GM11168 (cell line): ENCODE data around the gene ERICH6B.

ENCODE experiments used
- in situ Hi-C: fragments of 300-500 bp; cut with MboI; formaldehyde crosslinking; loops from one replicate; pipeline ENCODE4 v1.12.0; 2022; ENCODE audit warnings: low sequenced_read_pairs; ENCODE audit not compliant: unreplicated experiment

Gene ERICH6B

DNA sequence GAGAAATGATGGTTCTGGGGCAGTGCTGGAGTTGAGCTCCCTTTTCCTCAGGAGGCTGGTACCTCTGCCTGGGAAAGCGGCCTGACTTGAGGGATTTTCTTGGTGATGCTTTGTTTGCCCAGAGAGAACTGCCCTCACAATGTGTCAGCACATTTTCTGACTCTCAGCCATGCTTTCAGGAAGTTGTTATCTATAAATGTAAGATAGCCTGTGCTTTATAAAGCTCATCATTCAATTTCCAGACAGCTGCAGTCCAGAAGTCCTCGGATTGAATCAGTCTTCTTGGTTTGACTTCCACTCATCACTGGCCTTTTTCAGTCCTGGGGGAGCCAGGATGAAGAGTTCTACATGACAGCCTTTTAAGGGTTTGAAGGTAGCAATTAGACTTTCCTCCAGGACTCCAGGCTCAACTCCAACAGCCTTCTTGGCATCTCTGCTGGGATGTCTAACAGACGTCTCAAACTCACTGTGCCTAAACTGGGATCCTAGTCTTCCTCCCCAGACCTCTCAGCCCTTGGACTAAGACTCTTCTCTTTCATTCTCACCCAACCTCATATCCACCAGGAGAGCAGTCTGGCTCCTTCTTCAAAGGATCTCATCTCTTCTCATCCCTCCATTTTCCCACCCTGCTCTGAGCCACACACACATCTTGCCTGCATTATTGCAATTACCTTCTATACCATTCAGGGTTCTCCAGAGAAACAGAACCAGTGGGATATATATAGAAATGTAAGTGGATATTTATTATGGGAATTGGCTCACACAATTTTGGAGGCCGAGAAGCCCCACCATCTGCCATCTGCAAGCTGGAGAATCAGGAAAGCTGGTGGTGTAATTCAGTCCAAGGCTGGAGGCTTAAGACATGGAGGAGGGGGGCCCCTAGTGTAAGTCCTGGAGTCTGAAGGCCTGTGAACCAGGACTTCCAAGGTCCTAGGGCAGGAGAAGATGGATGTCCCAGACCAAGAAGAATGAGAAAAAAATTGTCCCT is 13.1 kb downstream of the ERICH6B start:
- in situ Hi-C loops = no loop called here

DNA sequence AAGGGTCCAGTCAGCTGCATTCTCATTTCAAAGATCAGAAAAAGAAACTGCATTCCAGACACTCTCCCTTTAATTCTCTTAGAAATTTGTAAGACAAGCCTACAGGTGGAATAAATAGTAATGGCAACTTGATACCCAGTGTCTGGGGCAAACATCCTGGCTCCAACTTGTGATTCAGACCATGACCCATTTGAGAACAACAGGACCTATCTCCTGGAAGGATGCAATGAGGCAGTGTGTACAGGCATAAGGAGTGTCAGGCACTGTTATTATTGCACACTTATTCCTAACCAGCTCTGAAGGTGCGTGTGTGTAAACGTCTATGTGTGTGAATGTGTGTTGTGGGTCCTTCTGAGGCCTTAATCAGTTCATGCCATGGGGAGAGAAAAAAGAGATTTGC is 13.9 kb downstream of the ERICH6B start:
- in situ Hi-C loops = no loop called here

DNA sequence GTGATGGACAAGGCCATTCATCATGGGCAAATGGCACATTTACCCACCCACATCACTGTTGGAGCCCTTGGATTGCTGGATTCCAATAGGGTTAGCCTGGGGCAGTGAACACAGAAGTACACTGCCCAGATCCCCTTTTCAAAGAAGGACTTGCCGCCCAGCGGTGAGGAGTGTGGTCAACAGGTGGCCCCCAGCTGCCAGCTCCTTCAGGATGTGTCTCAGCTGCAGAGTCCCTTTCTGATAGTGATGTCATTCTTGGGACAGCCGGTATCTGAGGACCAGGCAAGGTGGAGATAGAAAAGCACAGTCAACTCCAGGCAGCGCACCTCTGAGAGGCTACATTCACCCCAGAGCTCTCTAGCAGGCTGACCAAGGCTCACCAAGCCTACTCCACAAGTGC is 16.9 kb downstream of the ERICH6B start:
- in situ Hi-C loops = no loop called here

DNA sequence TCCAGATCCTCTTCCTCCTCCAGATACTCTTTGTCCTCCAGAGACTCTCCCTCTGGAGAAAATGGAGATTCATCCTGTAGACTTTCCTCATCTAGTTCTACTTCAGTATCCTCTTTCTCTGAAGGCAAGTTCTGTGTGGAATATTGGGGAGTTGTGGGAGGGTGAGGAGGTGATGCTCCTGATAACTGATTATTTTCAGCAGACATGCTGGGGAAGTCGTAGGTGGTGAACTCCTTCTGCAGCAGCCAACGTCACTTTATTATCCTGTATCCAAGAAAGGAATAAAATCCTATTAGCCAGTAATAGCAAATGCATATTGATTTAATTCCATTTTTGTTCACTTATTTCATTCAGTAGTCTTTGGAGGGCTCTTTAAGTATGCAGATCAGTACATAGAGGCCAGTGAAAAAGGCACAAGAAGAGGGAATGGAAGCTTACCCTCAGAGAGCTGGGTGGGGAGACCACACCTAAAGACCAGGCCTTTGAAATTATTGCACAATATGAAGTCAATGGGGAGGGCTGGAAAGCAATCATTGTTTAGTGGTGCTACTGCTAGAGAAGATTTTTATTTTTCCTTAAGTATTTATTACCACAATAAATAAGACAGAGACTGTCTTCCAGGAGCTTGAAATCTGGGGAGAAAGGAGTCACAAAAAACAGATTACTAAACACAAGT is 18.6 kb downstream of the ERICH6B start:
- in situ Hi-C loops = no loop called here

DNA sequence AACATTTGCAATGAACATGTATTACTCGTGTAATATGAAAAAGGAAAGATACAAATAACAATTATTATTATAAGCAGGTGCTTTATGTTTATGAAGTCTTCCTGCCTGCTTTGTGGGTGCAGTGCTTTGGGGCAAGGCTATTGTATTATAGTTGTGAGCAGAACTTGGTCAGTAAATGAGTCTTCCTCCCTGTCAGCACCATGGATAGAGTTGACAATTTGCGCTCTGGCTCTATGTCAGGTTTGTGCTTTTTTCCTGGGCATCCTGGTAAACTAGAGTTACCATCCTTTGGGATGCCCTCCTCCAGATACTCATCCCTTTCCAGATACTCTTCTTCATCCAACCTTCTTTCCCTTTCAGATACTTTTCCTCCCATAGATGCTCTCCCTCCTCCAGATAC is 19.6 kb downstream of the ERICH6B start:
- in situ Hi-C loops = no loop called here

DNA sequence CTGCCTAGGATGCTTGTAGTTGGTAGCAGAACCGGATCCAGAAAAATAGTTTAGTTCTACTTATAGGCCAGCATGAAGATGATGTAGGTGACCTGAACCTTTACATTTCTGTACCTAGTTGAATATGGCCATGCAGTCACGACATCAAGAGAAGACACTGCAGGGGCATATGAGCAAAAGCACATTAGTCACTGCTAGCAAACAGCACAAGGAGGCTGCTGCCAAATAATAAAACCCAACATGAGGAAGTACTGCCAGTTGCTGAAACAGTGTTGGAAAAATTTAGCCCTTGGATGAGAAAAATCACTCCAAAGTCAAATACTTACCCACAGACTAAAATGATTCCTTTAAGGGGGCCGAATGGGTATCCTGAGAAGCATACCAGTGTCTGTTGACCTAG is 20.8 kb downstream of the ERICH6B start:
- in situ Hi-C loops = no loop called here

DNA sequence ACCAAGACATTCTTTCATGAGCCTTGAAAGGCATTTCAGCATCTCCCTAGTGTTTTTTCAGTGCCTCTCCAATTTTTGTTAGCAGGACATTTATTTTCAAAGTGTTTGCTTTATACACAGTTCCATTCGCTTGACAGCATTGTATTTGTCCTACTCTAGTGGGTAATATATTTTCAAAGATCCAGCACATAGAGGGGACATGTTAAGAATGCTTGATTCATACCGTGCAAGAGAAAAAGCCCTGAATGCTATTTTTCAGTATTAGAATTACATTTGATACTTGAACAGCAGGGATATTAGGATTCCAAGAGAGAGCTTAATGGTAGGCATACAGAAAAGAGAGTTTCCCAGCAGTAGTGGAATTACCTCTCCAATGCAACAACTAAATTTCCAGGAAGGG is 21.3 kb downstream of the ERICH6B start:
- in situ Hi-C loops = no loop called here

DNA sequence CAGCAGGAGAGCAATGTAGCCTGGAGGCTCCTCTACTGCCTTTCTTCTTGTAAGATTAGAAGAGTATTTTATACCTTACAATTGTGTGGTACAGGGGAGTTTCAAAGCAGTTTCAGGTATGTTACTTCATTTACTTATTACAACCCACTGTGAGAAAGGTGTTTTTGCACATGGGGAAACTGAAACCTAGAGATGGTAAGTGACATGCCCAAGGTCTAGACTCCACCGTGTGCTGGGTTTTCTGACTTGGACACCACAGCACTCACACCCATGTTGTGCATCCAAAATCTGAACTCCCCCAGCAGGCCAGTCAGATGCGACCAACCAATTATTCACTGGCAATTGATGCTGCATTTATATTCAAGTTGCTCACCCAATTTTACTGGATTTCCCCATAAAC is 22.8 kb downstream of the ERICH6B start:
- in situ Hi-C loops = no loop called here

DNA sequence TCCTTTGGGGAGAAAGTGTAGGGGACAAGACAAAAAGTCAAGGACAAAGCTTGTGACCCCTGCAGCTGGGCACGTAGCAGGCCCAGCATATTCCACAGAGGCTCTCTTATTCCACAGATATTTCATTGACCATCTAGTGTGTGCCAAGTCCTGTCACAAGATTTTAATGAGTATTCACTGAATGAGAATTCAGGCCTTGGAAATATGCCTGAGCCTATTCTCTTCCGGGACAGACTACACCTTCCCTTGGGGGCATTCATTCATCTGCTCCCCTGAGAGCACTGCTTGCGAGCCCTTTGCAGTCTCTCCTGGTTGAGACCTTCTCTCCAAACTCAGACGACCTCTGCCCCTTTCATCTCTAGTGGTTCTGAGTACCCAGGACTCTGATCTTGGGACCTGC is 25.5 kb downstream of the ERICH6B start:
- in situ Hi-C loops = no loop called here

DNA sequence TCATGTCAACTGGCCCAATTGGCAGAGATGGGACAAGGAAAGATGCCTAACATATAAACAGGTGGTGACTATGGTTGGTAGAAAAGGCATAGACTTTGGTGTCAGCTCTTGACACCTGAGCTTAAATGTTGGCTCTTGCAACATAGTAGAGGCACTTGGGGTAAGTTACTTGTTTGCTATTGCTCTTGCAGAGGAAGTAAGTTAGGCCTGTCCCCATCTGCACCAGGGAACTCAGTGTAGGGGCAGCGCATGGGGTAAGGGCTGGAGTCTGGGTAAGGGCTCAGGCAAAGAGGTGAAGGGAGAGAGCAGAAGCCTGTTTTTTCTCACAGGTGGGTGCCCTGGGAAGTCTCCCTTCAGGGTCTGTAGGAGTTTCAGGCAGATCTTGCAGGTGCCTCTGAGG is 27.6 kb downstream of the ERICH6B start:
- in situ Hi-C loops = no loop called here

DNA sequence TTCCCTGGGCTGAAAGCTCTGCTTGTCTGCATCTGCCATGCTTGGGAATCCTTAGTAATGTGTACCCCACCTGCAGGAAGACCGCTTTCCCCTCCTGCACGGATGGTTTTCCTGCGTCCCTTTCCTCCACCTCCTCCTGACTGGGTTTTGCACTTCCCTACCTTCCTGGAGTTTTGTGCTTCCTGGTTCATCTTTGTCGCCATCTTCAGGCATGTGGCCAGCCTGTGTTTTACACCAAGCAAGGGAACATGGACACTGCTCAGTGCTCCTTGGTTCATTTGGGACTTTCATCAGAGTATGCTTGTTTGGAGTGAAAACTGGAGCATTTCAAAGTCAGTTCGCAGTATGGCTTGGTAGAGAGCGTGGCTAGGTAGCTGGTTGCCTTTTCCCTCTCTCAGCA is 30.7 kb downstream of the ERICH6B start:
- in situ Hi-C loops = no loop called here

DNA sequence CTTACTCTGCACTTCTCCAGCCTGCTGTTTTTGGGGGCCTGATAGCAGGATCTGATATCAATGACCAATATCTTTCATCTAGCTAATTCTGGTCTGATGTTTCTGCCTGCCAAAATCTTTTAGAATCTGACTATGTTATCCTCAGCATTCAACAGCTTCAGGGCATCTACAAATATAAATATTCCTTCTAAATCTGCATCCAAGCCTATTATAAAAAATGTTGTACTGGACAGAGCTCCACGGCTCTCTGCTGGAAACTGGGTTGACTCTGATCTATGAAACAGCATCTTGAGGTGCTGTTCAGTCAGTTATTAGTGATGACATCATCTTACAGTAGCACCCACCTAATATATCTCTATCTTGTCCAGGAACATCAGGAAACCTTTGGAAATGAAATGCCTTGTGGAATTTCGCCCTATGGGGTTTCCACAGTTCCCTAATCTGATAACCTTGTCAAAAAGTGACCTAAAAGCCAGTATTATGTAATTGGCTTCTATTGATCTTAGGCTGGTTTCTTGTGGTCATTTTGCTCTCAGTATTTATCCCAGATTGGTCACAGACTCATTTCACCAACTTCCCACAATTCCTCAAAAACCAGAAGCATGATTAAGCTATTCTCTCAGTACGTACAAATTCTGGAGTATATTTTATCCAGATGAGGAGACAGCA is 33.0 kb downstream of the ERICH6B start:
- in situ Hi-C loops = no loop called here

DNA sequence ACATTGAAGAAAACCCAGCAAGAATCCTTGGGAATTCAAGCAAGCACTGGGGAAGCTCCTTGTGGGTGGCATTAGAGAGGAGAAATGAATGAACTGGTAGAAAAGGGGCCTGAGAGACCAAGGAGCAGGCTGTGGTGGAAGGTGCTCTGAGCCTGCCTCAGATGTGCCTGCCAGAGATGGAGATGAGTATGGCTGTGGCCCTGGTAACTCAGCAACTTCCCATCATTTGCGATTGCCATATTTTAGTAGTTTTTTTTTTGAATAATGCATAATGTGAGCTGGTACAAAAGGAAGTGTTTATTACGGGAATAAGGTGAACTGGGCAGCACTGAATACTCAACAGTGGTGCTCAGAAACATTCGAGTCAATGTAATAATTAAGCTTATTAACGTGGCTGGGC is 39.1 kb downstream of the ERICH6B start:
- in situ Hi-C loops = no loop called here

DNA sequence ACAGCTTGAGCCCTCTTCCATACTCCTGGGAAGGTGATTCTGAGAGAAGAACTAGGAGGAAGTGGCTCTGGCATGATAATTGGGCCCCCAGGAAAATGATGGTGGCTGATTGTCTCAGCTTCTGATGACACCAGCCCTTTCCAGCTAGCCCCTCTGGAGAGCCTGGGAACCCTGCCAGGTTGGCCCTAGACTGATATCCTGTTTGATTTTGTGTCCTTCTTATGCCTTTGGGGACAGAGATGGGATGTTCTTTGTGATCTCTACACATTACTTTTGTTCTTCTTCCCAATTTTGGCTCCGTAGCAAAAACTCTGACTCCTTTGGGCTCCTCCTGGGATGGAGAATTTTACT is 39.7 kb downstream of the ERICH6B start:
- in situ Hi-C loops = no loop called here

DNA sequence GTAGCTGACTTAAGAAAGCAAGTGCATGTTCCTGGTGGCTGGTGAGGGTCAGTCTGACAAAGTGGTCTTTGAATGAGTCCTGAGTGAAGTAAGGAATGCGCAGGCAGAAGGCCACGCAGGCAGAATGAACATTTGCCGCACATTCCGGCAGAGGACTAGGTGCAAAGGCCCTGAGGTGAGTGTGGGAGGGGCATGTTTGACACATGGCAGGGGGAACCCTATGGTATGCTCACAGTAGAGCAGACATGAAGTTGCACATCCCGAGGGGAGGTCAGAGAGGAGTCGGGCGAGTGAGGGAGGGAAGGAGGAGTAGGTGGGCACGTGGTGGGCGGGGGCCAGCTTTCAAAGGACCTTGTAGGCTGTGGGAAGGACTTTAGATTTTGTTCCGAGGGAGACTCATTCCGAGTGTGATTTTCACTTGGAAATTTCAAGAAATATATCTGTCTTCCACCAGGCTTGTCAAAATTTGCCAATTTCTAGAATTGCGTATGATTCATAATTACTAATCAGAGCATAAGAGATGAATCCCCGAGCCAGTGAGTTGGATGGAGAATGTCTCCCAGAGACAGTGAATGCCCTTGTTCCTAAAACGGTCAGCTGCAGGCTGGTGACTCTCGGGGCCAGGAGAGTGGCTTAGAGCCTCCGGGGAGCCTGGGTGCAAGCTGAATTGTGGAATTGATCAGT is 40.3 kb downstream of the ERICH6B start:
- in situ Hi-C loops = no loop called here

DNA sequence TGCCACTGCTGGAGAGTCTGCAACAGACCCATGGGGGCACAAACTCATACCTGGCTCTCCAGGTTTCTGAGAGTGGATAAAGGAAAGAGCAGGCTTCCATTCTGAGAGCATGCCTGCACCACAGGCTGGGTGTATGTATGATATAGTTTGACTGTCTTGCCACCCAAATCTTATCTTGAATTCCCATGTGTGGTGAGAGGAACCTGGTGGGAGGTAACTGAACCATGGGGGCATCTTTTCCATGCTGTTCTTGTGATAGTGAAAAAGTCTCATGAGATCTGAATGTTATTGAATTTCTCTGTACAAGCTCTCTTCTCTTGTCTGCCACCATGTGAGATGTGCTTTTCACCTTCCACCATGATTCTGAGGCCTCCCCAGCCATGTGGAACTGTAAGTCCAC is 50.2 kb downstream of the ERICH6B start:
- in situ Hi-C loops = no loop called here

DNA sequence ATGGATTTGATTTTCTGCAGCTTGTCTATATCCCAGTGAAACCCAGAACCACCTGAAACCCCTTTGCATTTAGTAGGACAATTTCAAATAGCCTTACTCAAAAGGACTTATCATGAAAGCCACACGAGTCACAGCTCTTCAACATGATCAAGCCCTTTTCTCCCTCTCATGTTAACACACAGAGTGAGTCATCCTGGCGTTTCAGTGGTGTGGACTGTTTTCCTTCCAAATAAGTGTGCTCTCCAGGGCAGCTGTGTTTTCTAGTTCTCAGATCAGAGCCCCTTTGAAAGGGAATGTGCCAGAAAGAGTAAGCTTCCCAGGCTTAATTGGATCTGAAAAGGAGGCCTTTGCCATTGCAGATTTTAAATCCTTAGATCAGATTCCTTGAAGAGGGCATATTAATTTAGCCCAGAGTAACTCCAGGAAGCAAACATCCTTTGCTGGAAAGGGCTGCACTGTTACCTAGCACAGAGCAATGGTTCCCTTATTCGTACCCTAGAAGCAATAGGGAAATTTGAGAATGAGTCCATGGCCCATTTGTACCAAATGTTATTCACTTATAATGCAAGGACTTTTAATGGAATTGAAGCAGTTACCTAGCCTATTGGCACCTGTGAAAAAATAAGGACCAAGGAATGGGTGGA is 51.3 kb downstream of the ERICH6B start:
- in situ Hi-C loops = no loop called here

DNA sequence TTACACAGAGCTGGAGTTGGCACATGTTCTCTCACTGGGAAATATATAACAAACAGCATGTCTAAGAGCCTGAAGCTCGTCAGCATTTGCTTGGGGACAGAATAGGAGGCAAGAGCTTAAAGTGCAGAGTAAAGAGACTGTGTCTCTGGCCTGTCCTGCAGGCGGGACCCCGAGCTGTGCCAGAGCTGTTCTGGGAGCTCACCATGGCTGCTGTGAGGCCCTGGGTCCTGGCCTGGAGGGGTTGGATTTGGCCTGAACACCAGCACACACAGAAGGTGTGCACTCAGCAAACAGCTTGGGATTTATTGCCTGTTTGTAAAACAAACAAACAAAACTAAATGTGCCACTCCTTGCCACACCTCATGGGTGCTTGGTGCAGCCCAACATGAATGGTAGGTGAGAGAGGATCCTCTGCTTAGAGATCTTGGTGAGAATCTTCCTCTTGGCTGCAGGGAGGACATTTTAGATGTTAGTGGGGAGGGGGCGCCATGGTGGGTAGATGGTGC is 60.9 kb downstream of the ERICH6B start:
- in situ Hi-C loops = no loop called here

DNA sequence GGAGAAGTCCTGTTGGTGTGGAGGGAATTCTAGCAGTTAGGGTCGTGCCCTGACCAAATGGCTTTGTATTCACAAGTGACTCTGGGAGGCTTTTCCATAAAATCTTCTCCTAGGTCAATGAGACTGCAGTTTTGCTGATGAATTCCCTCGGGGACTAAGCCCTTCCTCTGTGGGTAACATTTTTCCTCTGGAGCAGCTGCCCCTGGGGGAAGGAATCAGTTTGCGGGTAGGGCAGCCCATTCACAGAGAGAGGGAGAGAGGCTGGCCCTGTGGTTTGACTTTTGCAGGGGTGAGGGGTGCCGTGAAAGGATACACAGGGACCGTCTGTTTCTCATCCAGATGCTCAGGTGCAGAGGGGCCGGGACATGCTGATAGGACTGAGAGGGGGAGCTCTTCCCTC is 67.3 kb downstream of the ERICH6B start:
- in situ Hi-C loops = no loop called here

DNA sequence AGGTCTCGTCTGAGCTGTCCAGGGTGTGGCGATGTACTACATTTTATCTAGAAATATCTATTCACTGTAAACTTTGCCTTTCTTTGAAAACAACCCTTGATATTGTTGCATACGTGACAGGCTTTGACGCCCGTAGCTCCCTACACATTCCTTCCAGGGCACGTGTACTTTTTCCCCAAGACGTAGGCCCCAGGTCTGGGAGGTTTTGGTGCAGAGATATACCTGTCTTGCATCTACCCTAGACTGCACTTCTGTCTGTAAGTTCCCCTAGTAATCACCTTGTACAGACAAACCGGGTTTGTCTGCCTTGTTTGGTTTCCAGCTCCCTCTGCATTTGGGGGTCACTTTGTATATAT is 69.2 kb downstream of the ERICH6B start:
- in situ Hi-C loops = no loop called here
